NCI-H1105 (cell line): ENCODE data around the gene DAPK2.
"Not testable (repeated sequence)": the region's sequence is repeated elsewhere in the genome, so short reads cannot be mapped to it uniquely, and the experiment has no call there.

ENCODE experiments used
- DNase-seq: peaks from one replicate; lab custom pipeline; 2025; lab: John Stamatoyannopoulos, UW

The DAPK2 gene

GRCh38 chr15:63915209-63915872 lies 130.9 kb downstream of the DAPK2 start:
- DNase-seq, result no peak

GRCh38 chr15:63913786-63914315 lies 132.4 kb downstream of the DAPK2 start:
- no peak for DNase-seq

GRCh38 chr15:63913336-63913735 lies 132.9 kb downstream of the DAPK2 start:
- no peak for DNase-seq

DNA sequence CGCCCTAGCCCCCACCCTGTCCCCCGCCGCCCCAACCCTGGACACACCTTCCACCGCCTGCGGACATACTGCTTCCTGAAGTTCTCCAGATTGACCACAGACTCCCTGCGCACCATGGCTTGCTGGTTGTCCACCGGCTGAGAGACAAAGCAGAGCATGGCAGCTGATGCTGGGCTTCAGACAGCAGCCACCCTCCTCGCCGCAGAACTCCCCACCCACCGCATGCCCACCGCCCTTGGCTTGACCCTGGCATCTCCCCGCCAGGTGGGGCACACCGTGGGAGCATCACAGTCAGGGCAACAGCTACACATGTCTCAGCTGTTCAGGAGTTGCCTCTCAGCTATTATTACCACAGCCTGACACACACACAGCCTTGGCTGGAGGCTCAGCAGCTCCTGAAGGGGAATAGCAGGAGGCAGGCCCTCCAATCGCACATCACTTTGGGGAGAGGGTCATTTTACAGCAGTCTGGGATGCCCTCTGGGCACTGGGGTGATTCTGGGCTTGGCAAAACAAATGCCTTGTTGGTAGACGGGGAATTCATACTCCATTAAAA lies 134.1 kb downstream of the DAPK2 start:
- DNase-seq, result no peak

- no peak for DNase-seq
These were observed 135.1 kb downstream of the DAPK2 start for GRCh38 chr15:63911160-63911559.

DNA sequence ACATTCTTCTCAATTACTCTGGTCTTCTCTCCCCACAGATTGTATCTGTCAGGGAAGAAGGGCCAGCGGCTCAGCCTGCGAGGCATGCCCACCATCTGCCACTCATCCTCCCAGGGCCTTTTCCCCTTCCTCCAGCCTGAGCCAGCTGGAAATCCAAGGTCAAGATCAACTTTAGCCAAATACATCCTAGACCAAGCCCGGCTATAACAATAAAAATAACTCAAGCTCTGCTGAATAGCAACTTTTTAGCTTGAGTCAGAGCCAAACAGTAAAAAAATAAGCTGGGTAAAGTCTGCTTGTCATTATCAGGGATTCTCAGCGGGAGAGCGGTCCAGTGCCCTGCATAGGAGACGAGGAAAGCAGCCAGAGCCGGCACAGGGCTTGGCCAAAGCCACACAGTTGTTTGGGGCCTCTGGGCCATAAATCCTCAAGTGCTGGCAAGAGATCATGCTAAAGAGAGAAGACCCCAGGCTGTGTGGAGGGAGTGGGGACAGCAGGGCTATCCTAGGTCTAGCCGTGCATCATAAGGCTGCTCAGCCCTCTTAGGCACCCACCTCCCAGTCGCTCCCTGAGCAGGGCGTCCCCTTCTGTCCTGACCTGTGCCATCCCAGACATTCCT lies 136.4 kb downstream of the DAPK2 start:
- no peak for DNase-seq

DNA sequence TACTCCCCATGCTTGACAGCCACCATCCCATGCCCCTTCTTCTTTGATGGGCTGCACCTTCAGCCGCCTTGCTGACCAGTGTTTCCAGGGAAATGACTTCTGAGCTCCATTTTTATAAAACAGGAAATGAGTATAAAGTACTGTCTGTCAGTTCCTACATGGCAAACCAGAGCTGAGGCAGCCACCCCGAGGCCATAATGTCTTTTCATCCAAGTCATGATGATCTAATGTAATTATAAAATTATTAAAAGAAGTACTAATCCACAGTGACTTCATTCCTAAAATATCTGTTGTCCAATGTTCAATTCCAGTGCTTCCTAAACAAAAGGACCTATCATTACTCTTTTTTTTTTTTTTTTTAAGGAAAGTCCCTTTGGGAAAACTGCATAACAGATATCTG lies 137.3 kb downstream of the DAPK2 start:
- DNase-seq, result no peak

- DNase-seq, result no peak
These were observed 138.0 kb downstream of the DAPK2 start for GRCh38 chr15:63908281-63908680.

GRCh38 chr15:63907521-63907920 lies 138.8 kb downstream of the DAPK2 start:
- no peak for DNase-seq

GRCh38 chr15:63906266-63906584 lies 140.1 kb downstream of the DAPK2 start:
- no peak for DNase-seq

- no peak for DNase-seq
These were observed 140.6 kb downstream of the DAPK2 start for GRCh38 chr15:63905558-63906265.

- no peak for DNase-seq
These were observed 141.2 kb downstream of the DAPK2 start for GRCh38 chr15:63905131-63905530.

GRCh38 chr15:63904042-63904441 lies 142.2 kb downstream of the DAPK2 start:
- DNase-seq, result no peak

DNA sequence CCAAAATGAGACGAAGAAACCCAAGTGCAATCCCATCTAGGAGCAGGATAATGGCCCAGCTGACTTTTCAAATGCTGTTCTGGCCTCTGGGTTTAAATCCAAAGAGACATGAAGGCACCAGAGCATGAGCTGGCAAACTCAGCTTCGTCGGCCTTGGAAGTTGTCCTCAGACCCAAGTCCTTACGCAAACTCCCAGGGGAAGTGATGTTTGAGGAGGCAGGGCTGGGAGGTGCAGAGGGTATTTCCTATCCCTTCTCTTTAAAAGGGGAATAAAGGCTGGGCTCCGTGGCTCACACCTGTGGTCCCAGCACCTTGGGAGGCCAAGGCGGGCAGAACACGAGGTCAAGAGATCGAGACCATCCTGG lies 143.6 kb downstream of the DAPK2 start:
- no peak for DNase-seq

DNA sequence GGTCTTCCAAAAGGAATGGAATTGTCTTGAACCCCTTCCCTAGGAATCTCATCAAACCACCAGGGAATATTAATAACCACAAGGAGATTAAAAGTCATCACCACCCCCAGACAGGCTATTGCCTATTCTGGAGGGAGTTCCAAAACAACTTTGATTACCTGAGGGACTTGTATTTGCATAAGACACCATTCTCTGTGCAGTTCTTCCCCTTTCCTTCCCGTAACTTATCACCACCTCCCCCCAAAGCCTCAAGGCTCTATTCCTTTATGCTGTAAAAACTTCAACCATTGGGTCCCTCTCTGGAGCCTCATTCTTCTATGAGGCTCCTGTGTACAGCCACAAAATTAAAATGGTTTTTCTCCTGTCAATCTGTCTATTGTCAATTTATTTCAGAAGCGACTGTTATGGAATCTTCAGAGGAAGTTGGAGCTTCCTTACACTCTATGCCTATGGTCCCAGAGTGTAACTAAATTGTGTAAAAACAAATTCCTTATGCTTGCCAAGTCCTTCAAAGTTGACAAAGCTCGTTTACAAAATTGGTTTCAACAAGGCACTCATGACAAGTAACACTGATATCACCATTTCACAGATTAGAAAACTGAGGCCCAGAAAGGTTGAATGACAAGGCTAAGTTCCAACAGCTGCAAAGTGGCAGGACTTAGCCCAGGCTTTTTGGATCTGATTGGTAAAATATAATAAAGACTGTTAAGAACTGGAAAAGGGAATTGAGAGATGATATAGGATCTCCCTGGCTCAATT lies 144.2 kb downstream of the DAPK2 start:
- DNase-seq, result no peak

DNA sequence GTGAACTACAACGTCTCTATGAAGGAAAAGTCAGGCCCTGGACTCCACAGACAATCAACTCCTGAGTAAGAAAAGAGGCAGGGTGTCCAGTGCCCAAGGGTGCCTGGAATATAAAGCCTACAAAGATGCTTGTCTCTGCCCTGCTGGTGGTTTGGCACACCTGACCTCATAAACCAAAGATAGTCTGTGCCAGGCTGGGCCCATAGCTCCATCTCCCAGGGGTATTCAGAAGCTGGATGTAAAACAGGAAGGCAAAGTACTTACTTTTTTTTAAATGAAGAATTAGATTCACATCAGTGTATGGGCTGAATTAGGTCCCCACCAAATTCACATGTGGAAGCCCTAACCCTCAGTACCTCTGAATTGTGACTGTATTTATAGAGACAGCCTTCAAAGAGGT lies 146.0 kb downstream of the DAPK2 start:
- DNase-seq, result no peak

DNA sequence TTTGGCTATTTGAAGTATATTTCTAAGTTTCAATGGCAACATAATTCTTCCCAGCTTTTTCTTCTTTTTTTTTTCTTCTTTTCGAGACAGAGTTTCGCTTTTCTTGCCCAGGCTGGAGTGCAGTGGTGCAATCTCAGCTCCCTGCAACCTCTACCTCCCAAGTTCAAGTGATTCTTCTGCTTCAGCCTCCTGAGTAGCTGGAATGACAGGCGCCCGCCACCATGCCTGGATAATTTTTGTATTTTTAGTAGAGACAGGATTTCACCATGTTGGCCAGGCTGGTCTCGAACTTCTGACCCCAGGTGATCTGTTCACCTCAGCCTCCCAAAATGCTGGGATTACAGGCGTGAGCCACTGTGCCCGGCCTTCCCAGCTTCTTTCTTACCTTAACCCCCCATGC lies 146.7 kb downstream of the DAPK2 start:
- DNase-seq, result not testable (repeated sequence)

DNA sequence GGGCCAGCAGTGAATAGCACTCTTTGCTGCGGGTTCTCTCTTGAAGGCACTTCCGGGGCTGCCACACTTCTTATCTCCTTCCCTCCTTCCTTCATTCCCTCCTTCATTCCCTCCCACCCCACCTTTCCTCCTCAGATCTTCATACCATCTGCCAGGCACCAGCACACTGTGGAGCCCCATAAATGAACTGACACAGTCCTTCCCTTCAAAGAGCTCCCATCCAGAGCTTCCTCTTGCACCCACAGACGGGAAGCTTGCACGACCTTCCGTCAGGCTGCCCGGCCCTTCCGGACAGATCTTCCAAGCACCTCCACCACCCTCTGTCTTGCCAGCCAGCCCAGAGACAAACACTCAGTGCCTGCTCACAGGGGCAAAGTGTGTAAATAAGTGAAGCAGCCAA lies 147.1 kb downstream of the DAPK2 start:
- DNase-seq, result no peak

DNA sequence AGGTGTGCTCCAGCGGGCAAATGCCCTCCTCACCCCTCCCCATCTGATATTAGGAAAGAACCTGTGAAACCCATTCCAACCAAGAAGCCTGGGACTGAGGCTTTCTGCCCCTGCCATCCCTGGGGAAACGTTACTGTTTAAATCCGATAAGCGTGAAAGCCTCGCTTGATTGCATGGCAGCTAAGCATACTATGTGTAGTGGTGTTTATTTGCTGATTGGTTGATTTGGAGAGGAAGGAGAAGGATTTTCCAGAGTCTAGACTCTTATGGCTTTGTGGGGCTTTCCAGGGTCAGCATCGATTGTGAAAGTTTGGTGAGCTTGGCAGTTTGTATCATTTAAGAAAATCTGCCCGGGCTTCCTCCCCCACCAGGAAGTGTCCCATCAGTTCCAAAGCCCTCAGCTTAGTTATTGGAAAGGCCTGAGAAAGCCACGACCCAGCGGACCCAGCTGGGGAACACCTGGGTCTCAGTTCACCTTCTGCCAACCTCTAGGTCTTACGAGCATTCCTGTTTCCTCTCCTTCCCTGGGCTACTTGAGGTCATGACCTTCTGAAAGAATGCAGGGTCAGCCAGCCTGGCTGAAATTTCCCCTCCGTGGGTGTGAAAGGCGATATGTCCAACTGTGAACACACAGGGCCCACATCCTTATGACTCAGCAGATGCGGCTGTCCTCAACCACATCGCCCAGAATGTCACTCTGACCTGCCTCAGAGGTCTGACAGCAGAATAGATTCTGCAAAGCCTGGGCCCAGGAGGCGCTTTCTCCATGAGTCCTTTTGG lies 149.8 kb downstream of the DAPK2 start:
- DNase-seq, result no peak

- DNase-seq, result no peak
These were observed 150.5 kb downstream of the DAPK2 start for GRCh38 chr15:63895787-63896218.

DNA sequence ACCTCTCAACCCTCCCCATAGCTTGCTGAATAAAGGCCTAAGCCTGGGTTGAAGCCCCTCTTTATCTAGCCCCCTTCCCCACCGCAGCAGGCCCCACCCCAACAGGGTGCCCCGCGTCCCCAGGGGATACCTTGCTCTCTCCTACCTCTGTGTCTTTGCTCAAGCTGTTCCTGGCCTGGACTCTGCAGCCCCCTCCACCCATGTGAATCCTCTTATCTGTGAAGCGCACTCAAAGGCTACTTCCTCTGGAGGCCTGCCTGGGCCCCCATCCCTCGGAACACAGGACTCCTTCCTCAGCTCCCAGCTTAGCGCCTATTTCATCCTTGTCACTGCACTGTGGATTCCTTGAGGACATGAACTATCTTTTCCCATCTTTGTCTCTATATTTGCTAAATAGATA lies 151.1 kb downstream of the DAPK2 start:
- no peak for DNase-seq

DNA sequence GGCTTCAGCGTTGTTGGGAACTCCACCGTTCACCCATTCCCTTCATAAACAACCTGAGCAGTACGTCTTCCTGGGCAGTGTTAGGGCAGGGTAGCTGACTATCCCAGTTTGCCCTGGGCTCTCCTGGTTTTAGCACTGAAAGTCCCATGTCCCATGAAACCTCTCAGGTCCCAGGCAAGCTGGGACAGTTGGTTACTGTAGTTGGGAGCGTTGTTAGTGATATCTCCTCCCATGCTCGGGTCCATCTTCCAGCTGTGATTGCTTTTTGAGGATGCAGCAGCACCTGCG lies 151.7 kb downstream of the DAPK2 start:
- DNase-seq, result no peak
